Measurements from ENCODE around the gene HSD17B11.

DNA sequence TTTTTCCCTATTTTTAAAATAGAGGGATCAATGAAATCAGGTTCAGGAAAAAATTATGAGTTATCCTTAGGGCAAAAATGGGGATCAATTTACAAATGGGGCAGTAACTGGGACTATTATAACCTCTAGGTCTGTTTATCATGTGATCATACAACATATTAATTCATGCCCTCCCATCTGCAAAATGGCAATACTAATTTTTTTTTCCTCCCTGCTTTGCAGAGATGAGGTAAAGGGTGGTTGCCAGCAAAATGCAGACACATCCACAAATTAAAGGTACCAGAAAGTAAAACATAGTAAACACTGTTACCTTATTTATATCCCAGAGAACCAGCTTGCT is 467 bp downstream of the HSD17B11 start:
- no peak for TF ChIP-seq CTCF (IDR thresholded peaks at IDR 0.05; ENCODE audit: insufficient read depth, low read length)
- no peak for TF ChIP-seq POLR2AphosphoS5 (IDR thresholded peaks at IDR 0.05; ENCODE audit: low read depth)
- no peak for TF ChIP-seq REST (IDR thresholded peaks at IDR 0.05; ENCODE audit: insufficient replicate concordance, low read depth)
